ENCODE data around the gene ZFAND4. TPM values are rescaled to one million over a fixed set of nuclear protein-coding genes. Genes with fewer than 3 reads are reported as not detected.

ZFAND4 gene
- total and polyA plus RNA-seq, 9 of the 15 experiments (the other 6 are each of a cell fraction or from before 2014, with no cell fraction given), result 0.42 to 3.0 (median 1.5) TPM

DNA sequence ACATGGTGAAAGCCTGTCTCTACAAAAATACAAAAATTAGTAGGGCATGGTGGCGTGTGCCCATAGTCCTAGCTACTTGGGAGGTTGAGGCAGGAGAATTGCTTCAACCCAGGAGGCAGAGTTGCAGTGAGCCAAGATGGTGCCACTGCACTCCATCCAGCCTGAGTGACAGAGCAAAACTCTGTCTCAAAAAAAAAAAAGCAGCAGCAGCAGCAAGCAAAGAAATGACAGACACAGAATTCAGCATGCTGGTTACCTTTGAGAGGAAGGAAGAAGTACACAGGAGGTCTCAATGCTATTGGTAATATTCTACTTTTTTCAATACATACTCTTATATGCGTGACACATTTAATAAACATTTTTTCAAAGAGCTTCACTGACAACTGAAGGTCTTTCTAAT, 81.3 kb downstream of the ZFAND4 start:
- BruUV-seq (replicated peaks), result no TSS peak
- TF ChIP-seq ZNF384 (IDR thresholded peaks at IDR 0.05; ENCODE audit: low read depth, low read length), result 0 out of 2 replicates have a peak, but pooled peaks have one; percentile 26
- TF ChIP-seq RB1 (IDR thresholded peaks at IDR 0.05; ENCODE audit: low read depth), result no peak
- 0 out of 2 replicates have a peak, but pooled peaks have one; percentile 8 for TF ChIP-seq NFE2 (IDR thresholded peaks at IDR 0.05; ENCODE audit: low read depth)
- TF ChIP-seq BRD9 (IDR thresholded peaks at IDR 0.05; ENCODE audit: low read depth, partially characterized antibody), result no peak
- TF ChIP-seq, protein P1, sequence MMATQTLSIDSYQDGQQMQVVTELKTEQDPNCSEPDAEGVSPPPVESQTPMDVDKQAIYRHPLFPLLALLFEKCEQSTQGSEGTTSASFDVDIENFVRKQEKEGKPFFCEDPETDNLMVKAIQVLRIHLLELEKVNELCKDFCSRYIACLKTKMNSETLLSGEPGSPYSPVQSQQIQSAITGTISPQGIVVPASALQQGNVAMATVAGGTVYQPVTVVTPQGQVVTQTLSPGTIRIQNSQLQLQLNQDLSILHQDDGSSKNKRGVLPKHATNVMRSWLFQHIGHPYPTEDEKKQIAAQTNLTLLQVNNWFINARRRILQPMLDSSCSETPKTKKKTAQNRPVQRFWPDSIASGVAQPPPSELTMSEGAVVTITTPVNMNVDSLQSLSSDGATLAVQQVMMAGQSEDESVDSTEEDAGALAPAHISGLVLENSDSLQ (IDR thresholded peaks at IDR 0.05), result peak; percentile 74
- no peak for TF ChIP-seq KDM5B (IDR thresholded peaks at IDR 0.05; ENCODE audit: insufficient replicate concordance, low read depth, low read length)
- Histone ChIP-seq H3K36me3 (ENCODE audit: control insufficient read depth, insufficient read depth, low read length) (peaks cover 17% of the 10 kb centered on the region), H3K4me1 (replicated peaks in 1 of 2; ENCODE audit: control insufficient read depth in 2 of 2, insufficient read depth in 2 of 2, low read length in 2 of 2) (peaks cover 5 to 8% of the 10 kb centered on the region in 2 experiments; a peak in 2 of 5 replicates), H3K9me1 (ENCODE audit: control insufficient read depth, insufficient read depth, low read length) (no peaks in the 10 kb centered on the region), H3K27ac (ENCODE audit: extremely low read depth, low read depth, low read length) (no peak overlapping the region), H3K27me3 (ENCODE audit: control insufficient read depth in 2 of 2, insufficient read depth in 2 of 2, low read length in 2 of 2) (no peaks in the 10 kb centered on the region), H3K4me3 (no peak overlapping the region), H3K79me2 (ENCODE audit: control insufficient read depth, insufficient read depth, low read length) (peaks cover 58% of the 10 kb centered on the region), H2AFZ (ENCODE audit: low read depth, low read length) (no peak overlapping the region), H4K20me1 (replicated peaks; ENCODE audit: control insufficient read depth, insufficient read depth, low read length) (no peaks in the 10 kb centered on the region), H3K9ac (ENCODE audit: insufficient read depth in 1 of 2, low read depth in 2 of 2, low read length in 2 of 2) (no peak overlapping the region), H3K9me3 (replicated peaks; ENCODE audit: control insufficient read depth, insufficient read depth, low read depth, low read length) (peaks cover 6% of the 10 kb centered on the region; the same call in 1 of the 2 replicates), H3K4me2 (ENCODE audit: insufficient read depth, low read length) (no peak overlapping the region)
- CTCF ChIA-PET (ENCODE audit: low intra/inter-chr PET ratio), result no interaction called here
- in situ Hi-C loops (cut with MboI), result no loop called here
- no peak for DNase-seq (ENCODE audit: extremely low read depth in 1 of 4, low spot score in 3 of 4)
- intact Hi-C loops (cut with micrococcal nuclease), result no loop called here
- WGBS (ENCODE audit: insufficient coverage, low coverage, missing lambda C conversion rate), result 78% methylated on average over 2 of the region's 2 CpGs
- ATAC-seq, result no peak
- no peak for FAIRE-seq
- POLR2A ChIA-PET, result interaction anchor here (4.2 kb wide), 1 partner anchor 10 kb away, joined by 22 read pairs; no protein-coding TSS in a partner anchor
